Ishikawa (cell line): Measurements from ENCODE around the gene TSPAN9.

Experiments
- CEBPB ChIP-seq: IDR thresholded peaks from 2 replicates; pipeline ENCODE4 v1.6.1; 2012
- CREB1 ChIP-seq: IDR thresholded peaks from 2 replicates; pipeline ENCODE4 v1.6.1; 2012; ENCODE audit warnings: low read depth
- EP300 ChIP-seq: IDR thresholded peaks from 2 replicates; pipeline ENCODE4 v1.6.1; 2012; ENCODE audit warnings: borderline replicate concordance
- FOXM1 ChIP-seq: IDR thresholded peaks from 2 replicates; pipeline ENCODE4 v1.6.1; 2012; ENCODE audit warnings: low read depth, borderline replicate concordance
- MAX ChIP-seq: IDR thresholded peaks from 2 replicates; pipeline ENCODE4 v1.6.1; 2012
- NFIC ChIP-seq: IDR thresholded peaks from 2 replicates; pipeline ENCODE4 v1.6.1; 2012
- RAD21 ChIP-seq: IDR thresholded peaks from 2 replicates; pipeline ENCODE4 v1.6.1; 2012; ENCODE audit warnings: low read depth
- REST ChIP-seq: IDR thresholded peaks from 2 replicates; pipeline ENCODE4 v1.6.1; 2012; ENCODE audit warnings: low read depth, mild to moderate bottlenecking
- TAF1 ChIP-seq: IDR thresholded peaks from 2 replicates; pipeline ENCODE4 v1.6.1; 2012; ENCODE audit warnings: low read depth, mild to moderate bottlenecking
- TCF12 ChIP-seq: IDR thresholded peaks from 2 replicates; pipeline ENCODE4 v1.6.1; 2012; ENCODE audit warnings: low read depth
- YY1 ChIP-seq: IDR thresholded peaks from 2 replicates; pipeline ENCODE4 v1.6.1; 2012; ENCODE audit warnings: low read depth
- ZBTB7A ChIP-seq: IDR thresholded peaks from 2 replicates; pipeline ENCODE4 v1.6.1; 2012; ENCODE audit warnings: low read depth

GRCh38 chr12:3255057-3255456, 177.9 kb downstream of the TSPAN9 start:
- TF ChIP-seq EP300 (no peak), YY1 (no peak), TCF12 (no peak), REST (no peak), FOXM1 (no peak), RAD21 (no peak), NFIC (no peak), MAX (no peak), TAF1 (no peak), ZBTB7A (no peak), CEBPB (no peak), CREB1 (no peak)
